DOHH2 (cell line): ENCODE data around the gene JOSD1.

Experiments
- H3F3A ChIP-seq: fragments of 200-600 bp; sonication (generic), shearing (Covaris generic); 2 replicates; pipeline ENCODE4 v1.6.0; 2016; ENCODE audit warnings: antibody characterized with exemption, mild to moderate bottlenecking; ENCODE audit not compliant: control insufficient read depth, insufficient read depth
- H3K27ac ChIP-seq: fragments of 200-600 bp; sonication (generic); 2 replicates; pipeline ENCODE4 v1.5.1; 2014; ENCODE audit warnings: low read depth, mild to moderate bottlenecking, low read length, moderate library complexity
- H3K27me3 ChIP-seq: fragments of 200-600 bp; sonication (generic); 2 replicates; pipeline ENCODE4 v1.6.1; 2014; ENCODE audit warnings: mild to moderate bottlenecking, low read length, mixed read lengths; ENCODE audit not compliant: control insufficient read depth
- H3K36me3 ChIP-seq: fragments of 200-600 bp; sonication (generic); 2 replicates; pipeline ENCODE4 v1.6.1; 2014; ENCODE audit warnings: mild to moderate bottlenecking, low read length, moderate library complexity, mixed read lengths; ENCODE audit not compliant: control insufficient read depth
- H3K4me1 ChIP-seq: fragments of 200-600 bp; sonication (generic); 2 replicates; pipeline ENCODE4 v1.6.1; 2014; ENCODE audit warnings: mild to moderate bottlenecking, low read length, mixed read lengths; ENCODE audit not compliant: control insufficient read depth
- H3K4me2 ChIP-seq: fragments of 200-600 bp; sonication (generic); 2 replicates; pipeline ENCODE4 v1.6.0; 2014; ENCODE audit warnings: mild to moderate bottlenecking, low read length, moderate library complexity
- H3K4me3 ChIP-seq: fragments of 200-600 bp; sonication (generic); 2 replicates; pipeline ENCODE4 v1.5.1; 2014; ENCODE audit warnings: mild to moderate bottlenecking, low read length, mixed read lengths
- H3K79me2 ChIP-seq: fragments of 200-600 bp; sonication (generic); 2 replicates; pipeline ENCODE4 v1.6.1; 2014; ENCODE audit warnings: mild to moderate bottlenecking, low read length, mixed read lengths; ENCODE audit not compliant: control insufficient read depth
- H3K9me2 ChIP-seq: fragments of 200-600 bp; sonication (generic); replicated peaks from 2 replicates; pipeline ENCODE4 v1.6.1; 2014; ENCODE audit warnings: mild to moderate bottlenecking, low read length, mixed read lengths; ENCODE audit not compliant: control insufficient read depth
- H3K9me3 ChIP-seq: fragments of 200-600 bp; sonication (generic); 2 replicates; pipeline ENCODE4 v1.6.1; 2014; ENCODE audit warnings: antibody characterized with exemption, low read length, mixed read lengths; ENCODE audit not compliant: control insufficient read depth, insufficient read depth
- H4K20me1 ChIP-seq: fragments of 200-600 bp; sonication (generic); 2 replicates; pipeline ENCODE4 v1.6.0; 2014; ENCODE audit warnings: low read depth, mild to moderate bottlenecking, antibody characterized with exemption, low read length, moderate library complexity; ENCODE audit not compliant: control insufficient read depth, insufficient read depth
- EZH2phosphoT487 ChIP-seq: fragments of 200-600 bp; sonication (generic); IDR thresholded peaks from 2 replicates; pipeline ENCODE4 v1.6.1; 2017; ENCODE audit warnings: borderline replicate concordance, mild to moderate bottlenecking, antibody characterized with exemption, low read length, moderate library complexity, mixed read lengths
- TF ChIP-seq, protein P1 (sequence below): fragments of 200-600 bp; sonication (generic); IDR thresholded peaks from one replicate; pipeline ENCODE4 v1.5.1; 2014; ENCODE audit warnings: antibody characterized with exemption, mild to moderate bottlenecking, low read depth, low read length; ENCODE audit not compliant: poor library complexity, severe bottlenecking

JOSD1 gene

DNA sequence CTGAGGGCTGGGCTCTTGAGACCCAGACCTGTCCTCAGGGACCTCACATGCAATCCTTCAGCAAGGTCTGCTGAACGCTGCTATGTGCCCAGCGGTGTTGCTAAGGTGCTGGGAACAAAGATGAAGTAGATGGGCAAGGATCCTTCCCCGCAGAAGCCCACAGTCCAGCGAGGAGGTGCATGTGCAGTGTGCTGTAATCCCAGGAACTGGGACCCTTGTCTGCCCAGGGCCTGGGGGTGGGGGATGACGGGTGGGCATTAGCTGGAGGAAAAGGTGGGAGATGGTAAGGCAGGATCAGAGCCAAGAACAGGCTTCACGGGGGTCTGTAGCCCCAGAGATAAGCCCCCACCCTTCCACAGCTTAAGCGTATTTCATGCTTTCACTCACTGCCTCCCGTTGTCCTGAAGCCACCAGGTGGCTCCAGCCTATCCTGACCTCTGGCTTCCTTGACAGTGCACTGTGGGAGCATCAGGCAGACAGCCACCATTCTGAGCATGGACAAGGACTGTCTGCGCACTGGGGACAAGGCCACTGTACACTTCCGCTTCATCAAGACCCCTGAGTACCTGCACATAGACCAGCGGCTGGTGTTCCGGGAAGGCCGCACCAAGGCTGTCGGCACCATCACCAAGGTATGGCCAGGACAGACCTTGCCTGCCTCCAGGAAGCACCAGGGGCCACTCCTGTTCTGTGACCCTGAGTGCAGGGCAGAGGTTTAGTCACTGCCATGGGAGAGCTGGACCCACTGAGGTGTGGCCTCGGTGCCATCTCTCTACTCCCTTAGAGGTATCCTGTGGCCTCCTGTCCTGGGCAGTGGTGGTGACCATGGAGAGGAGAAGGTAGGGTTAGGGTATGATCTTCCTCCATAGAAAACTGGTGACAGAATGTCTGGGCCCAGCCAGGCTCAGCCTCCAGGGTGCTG is 27.0 kb upstream of the JOSD1 start:
- Histone ChIP-seq H3K36me3 (peaks cover 90% of the 10 kb centered on the region), H3K27ac (no peak overlapping the region), H3K4me2 (no peak overlapping the region), H3K4me1 (no peaks in the 10 kb centered on the region), H3K79me2 (no peaks in the 10 kb centered on the region), H4K20me1 (no peaks in the 10 kb centered on the region), H3K9me3 (no peaks in the 10 kb centered on the region), H3K9me2 (no peaks in the 10 kb centered on the region), H3F3A (peaks cover 3% of the 10 kb centered on the region; the same call in 1 of the 2 replicates), H3K4me3 (no peak overlapping the region), H3K27me3 (no peaks in the 10 kb centered on the region)
- TF ChIP-seq EZH2phosphoT487: no peak
- TF ChIP-seq, protein P1, sequence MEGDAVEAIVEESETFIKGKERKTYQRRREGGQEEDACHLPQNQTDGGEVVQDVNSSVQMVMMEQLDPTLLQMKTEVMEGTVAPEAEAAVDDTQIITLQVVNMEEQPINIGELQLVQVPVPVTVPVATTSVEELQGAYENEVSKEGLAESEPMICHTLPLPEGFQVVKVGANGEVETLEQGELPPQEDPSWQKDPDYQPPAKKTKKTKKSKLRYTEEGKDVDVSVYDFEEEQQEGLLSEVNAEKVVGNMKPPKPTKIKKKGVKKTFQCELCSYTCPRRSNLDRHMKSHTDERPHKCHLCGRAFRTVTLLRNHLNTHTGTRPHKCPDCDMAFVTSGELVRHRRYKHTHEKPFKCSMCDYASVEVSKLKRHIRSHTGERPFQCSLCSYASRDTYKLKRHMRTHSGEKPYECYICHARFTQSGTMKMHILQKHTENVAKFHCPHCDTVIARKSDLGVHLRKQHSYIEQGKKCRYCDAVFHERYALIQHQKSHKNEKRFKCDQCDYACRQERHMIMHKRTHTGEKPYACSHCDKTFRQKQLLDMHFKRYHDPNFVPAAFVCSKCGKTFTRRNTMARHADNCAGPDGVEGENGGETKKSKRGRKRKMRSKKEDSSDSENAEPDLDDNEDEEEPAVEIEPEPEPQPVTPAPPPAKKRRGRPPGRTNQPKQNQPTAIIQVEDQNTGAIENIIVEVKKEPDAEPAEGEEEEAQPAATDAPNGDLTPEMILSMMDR: no peak

- no peaks in the 10 kb centered on the region for H3K27me3 ChIP-seq
- TF ChIP-seq, protein P1: no peak
- TF ChIP-seq EZH2phosphoT487: no peak
- H3K4me3 ChIP-seq: no peak overlapping the region
- no peaks in the 10 kb centered on the region for H3K9me2 ChIP-seq
- H3K36me3 ChIP-seq: peaks cover 93% of the 10 kb centered on the region
- H3F3A ChIP-seq: peaks cover 3% of the 10 kb centered on the region; the same call in 1 of the 2 replicates
- H4K20me1 ChIP-seq: no peaks in the 10 kb centered on the region
- no peak overlapping the region for H3K4me2 ChIP-seq
- no peaks in the 10 kb centered on the region for H3K4me1 ChIP-seq
- H3K27ac ChIP-seq: no peak overlapping the region
- no peaks in the 10 kb centered on the region for H3K9me3 ChIP-seq
- H3K79me2 ChIP-seq: no peaks in the 10 kb centered on the region
These were observed 26.4 kb upstream of the JOSD1 start for GRCh38 chr22:38727123-38727522.

DNA sequence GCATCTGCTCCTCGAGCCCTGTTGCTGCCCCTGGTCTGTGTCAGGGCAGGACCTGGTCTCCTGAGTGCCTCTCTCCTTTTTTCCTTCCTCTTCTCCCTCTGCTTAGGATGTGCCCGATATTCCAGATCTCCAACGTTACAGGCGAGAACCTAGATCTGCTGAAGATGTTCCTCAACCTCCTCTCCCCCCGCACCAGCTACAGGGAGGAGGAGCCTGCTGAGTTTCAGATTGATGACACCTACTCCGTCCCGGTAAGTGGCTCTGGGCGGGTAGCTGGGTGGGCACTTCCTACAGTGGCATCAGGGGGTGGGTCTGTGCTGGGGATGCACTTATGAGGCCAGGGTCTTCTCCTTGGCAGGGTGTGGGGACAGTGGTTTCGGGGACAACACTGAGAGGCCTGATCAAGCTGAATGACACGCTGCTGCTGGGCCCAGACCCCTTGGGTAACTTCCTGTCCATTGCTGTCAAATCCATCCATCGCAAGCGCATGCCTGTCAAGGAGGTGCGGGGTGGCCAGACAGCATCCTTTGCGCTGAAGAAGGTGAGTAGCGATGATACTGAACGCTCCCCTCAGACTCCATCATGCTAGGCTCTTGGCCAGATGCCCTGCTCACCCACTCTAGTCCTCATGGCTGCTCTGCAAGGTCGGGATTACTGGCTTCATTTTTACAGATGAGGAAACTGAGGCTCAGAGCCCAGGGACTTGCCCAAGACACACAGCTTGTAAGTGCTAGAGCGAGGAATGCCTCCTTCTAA is 25.3 kb upstream of the JOSD1 start:
- Histone ChIP-seq H3F3A (peaks cover 3% of the 10 kb centered on the region; the same call in 1 of the 2 replicates), H4K20me1 (no peaks in the 10 kb centered on the region), H3K9me3 (no peaks in the 10 kb centered on the region), H3K4me3 (no peak overlapping the region), H3K9me2 (no peaks in the 10 kb centered on the region), H3K27me3 (no peaks in the 10 kb centered on the region), H3K79me2 (no peaks in the 10 kb centered on the region), H3K4me2 (no peak overlapping the region), H3K36me3 (peaks cover 90% of the 10 kb centered on the region), H3K4me1 (no peaks in the 10 kb centered on the region), H3K27ac (no peak overlapping the region)
- TF ChIP-seq, protein P1: no peak
- TF ChIP-seq EZH2phosphoT487: no peak
